Thyroid gland (tissue), 4 donors: Measurements from ENCODE around the gene NDE1.

Source experiments
- POLR2A ChIP-seq, 2 donors: fragments of 450-650 bp; IDR thresholded peaks; one replicate each; pipeline ENCODE4 v1.6.1; 2017; ENCODE audit warnings: antibody characterized with exemption in 2 of 2, mild to moderate bottlenecking in 2 of 2, moderate library complexity in 1 of 2
- TF ChIP-seq, protein P1 (sequence below), 6 experiments: fragments of 200-600 bp in 3 of 6; fragments of 450-650 bp in 3 of 6; sonication (generic) in 3 of 6; IDR thresholded peaks; one replicate each; pipeline ENCODE4 v1.5.1; 2016 to 2019; ENCODE audit warnings: antibody characterized with exemption in 6 of 6, mild to moderate bottlenecking in 2 of 6, inconsistent platforms in 1 of 6, moderate library complexity in 1 of 6

DNA sequence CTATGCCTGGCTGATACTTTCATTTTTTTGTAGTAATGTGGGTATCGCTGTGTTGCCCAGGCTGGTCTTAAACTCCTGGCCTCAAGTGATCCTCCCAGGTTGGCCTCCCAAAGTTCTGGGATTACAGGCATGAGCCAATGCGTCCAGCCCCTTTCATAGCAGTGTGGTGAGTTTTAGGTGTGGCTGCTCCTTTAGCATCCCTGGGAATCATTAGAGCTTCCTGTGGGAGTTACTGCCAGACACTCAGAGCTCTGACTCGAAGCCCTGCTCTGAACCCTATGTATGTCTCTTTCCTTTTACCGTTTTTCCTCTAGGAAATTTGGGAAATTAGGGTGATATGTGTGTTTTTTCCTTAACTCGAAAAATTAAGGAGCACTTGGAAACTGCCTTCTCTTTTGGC is 44.5 kb downstream of the NDE1 start:
- TF ChIP-seq, protein P1, sequence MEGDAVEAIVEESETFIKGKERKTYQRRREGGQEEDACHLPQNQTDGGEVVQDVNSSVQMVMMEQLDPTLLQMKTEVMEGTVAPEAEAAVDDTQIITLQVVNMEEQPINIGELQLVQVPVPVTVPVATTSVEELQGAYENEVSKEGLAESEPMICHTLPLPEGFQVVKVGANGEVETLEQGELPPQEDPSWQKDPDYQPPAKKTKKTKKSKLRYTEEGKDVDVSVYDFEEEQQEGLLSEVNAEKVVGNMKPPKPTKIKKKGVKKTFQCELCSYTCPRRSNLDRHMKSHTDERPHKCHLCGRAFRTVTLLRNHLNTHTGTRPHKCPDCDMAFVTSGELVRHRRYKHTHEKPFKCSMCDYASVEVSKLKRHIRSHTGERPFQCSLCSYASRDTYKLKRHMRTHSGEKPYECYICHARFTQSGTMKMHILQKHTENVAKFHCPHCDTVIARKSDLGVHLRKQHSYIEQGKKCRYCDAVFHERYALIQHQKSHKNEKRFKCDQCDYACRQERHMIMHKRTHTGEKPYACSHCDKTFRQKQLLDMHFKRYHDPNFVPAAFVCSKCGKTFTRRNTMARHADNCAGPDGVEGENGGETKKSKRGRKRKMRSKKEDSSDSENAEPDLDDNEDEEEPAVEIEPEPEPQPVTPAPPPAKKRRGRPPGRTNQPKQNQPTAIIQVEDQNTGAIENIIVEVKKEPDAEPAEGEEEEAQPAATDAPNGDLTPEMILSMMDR (IDR thresholded peaks at IDR 0.05): no peak
- TF ChIP-seq POLR2A (IDR thresholded peaks at IDR 0.05): no peak
